SK-N-SH (cell line): ENCODE results near the gene UVRAG. TPM values are rescaled to one million over a fixed set of nuclear protein-coding genes. Genes with fewer than 3 reads are reported as not detected.

ENCODE experiments used
- CTCF ChIA-PET: fragments of 300-600, 350-600 bp; formaldehyde crosslinking; extraction: SDS; loops from one replicate; lab custom pipeline; 2021; lab: Yijun Ruan, JAX
- POLR2A ChIA-PET: fragments of 350-600 bp; sonication (Branson Sonifier 250); formaldehyde crosslinking; extraction: SDS; loops from one replicate; lab custom pipeline; 2020; ENCODE audit warnings: antibody characterized with exemption, inconsistent platforms; lab: Yijun Ruan, JAX
- DNase-seq: peaks from one replicate; pipeline ENCODE4 v3.0.0; 2012
- H2AFZ ChIP-seq: fragments of 200-600 bp; sonication (generic); 2 replicates; pipeline ENCODE4 v1.8.1; 2016; ENCODE audit warnings: antibody characterized with exemption, mild to moderate bottlenecking, low read depth
- H3F3A ChIP-seq: fragments of 200-600 bp; sonication (generic); replicated peaks from 2 replicates; pipeline ENCODE3; 2016; ENCODE audit warnings: antibody characterized with exemption, mild to moderate bottlenecking; ENCODE audit not compliant: insufficient read depth
- H3K27ac ChIP-seq, 2 experiments: fragments of 200-500 bp in 1 of 2; fragments of 200-600 bp in 1 of 2; sonication (Bioruptor generic) in 1 of 2; sonication (generic), shearing (Covaris generic) in 1 of 2; 2 replicates each; pipeline versions ENCODE4 v1.5.1 to v1.6.1; 2014 to 2016; ENCODE audit warnings: low read depth in 2 of 2, inconsistent platforms in 1 of 2, low read length in 1 of 2, mild to moderate bottlenecking in 1 of 2, mixed read lengths in 1 of 2
- H3K27me3 ChIP-seq: fragments of 200-600 bp; sonication (generic), shearing (Covaris generic); 2 replicates; pipeline ENCODE4 v1.6.1; 2016; ENCODE audit warnings: mixed run types; ENCODE audit not compliant: insufficient read depth
- H3K36me3 ChIP-seq, 2 experiments: fragments of 200-500 bp in 1 of 2; fragments of 200-600 bp in 1 of 2; sonication (Bioruptor generic) in 1 of 2; sonication (generic) in 1 of 2; replicated peaks in 1 of 2; 2 replicates each; pipeline versions ENCODE3 to v1.5.1; 2014 to 2016; ENCODE audit warnings: low read length in 1 of 2, mild to moderate bottlenecking in 1 of 2; ENCODE audit not compliant: insufficient read depth in 2 of 2, control insufficient read depth in 1 of 2
- H3K4me1 ChIP-seq, 2 experiments: fragments of 200-500 bp in 1 of 2; fragments of 200-600 bp in 1 of 2; sonication (Bioruptor generic) in 1 of 2; sonication (generic), shearing (Covaris generic) in 1 of 2; 2 replicates each; pipeline versions ENCODE4 v1.5.1 to v1.6.1; 2014 to 2016; ENCODE audit warnings: low read depth in 1 of 2, low read length in 1 of 2, mixed run types in 1 of 2; ENCODE audit not compliant: insufficient read depth in 2 of 2, control insufficient read depth in 1 of 2
- H3K4me2 ChIP-seq: fragments of 200-600 bp; sonication (generic), shearing (Covaris generic); 2 replicates; pipeline ENCODE4 v1.6.1; 2017; ENCODE audit warnings: mixed run types
- H3K4me3 ChIP-seq, 2 experiments: fragments of 200-500 bp in 1 of 2; fragments of 200-600 bp in 1 of 2; sonication (Bioruptor generic) in 1 of 2; sonication (generic), shearing (Covaris generic) in 1 of 2; 2 replicates each; pipeline versions ENCODE4 v1.5.1 to v1.8.1; 2014 to 2016; ENCODE audit warnings: low read depth in 2 of 2, inconsistent platforms in 1 of 2, low read length in 1 of 2, mild to moderate bottlenecking in 1 of 2, mixed read lengths in 1 of 2, moderate library complexity in 1 of 2
- H3K79me2 ChIP-seq: fragments of 200-600 bp; sonication (generic); 2 replicates; pipeline ENCODE4 v1.8.1; 2017; ENCODE audit warnings: mild to moderate bottlenecking; ENCODE audit not compliant: insufficient read depth
- H3K9ac ChIP-seq: fragments of 200-600 bp; sonication (generic); 2 replicates; pipeline ENCODE4 v1.6.1; 2017; ENCODE audit warnings: mixed run types
- H3K9me2 ChIP-seq: fragments of 200-600 bp; sonication (generic); 2 replicates; pipeline ENCODE4 v1.6.1; 2017; ENCODE audit warnings: mixed run types
- H3K9me3 ChIP-seq: fragments of 200-600 bp; sonication (generic); 2 replicates; pipeline ENCODE4 v1.6.1; 2017; ENCODE audit warnings: mixed run types, mild to moderate bottlenecking, moderate library complexity
- H4K20me1 ChIP-seq: fragments of 200-600 bp; sonication (generic); 2 replicates; pipeline ENCODE4 v1.6.1; 2017; ENCODE audit warnings: mild to moderate bottlenecking, mixed run types; ENCODE audit not compliant: insufficient read depth
- CHD2 ChIP-seq: fragments of 150-350 bp; IDR thresholded peaks from 2 replicates; pipeline ENCODE4 v1.6.1; 2018; ENCODE audit warnings: low read length; ENCODE audit not compliant: partially characterized antibody
- ELF1 ChIP-seq: IDR thresholded peaks from 2 replicates; pipeline ENCODE4 v1.4.0; 2012
- NFIC ChIP-seq: IDR thresholded peaks from 2 replicates; pipeline ENCODE4 v1.4.0; 2012; ENCODE audit warnings: borderline replicate concordance
- NRF1 ChIP-seq: IDR thresholded peaks from 2 replicates; pipeline ENCODE4 v1.6.1; 2012; ENCODE audit warnings: low read depth, mild to moderate bottlenecking, low read length
- RFX5 ChIP-seq: IDR thresholded peaks from 2 replicates; pipeline ENCODE4 v1.6.1; 2012; ENCODE audit warnings: mild to moderate bottlenecking, improper control_type of control experiment, low read length
- RXRA ChIP-seq: IDR thresholded peaks from 2 replicates; pipeline ENCODE4 v1.4.0; 2012; ENCODE audit warnings: low read depth, mild to moderate bottlenecking, borderline replicate concordance
- TAF1 ChIP-seq: IDR thresholded peaks from 2 replicates; pipeline ENCODE4 v1.6.1; 2012; ENCODE audit warnings: low read depth, mild to moderate bottlenecking, low read length, moderate library complexity, borderline replicate concordance
- WGBS: methylation state at CpG from one replicate; pipeline ENCODE4 v1.1.6; 2017; ENCODE audit warnings: low lambda C conversion rate; 5-methylcytosine and 5-hydroxymethylcytosine counted together
- polyA plus RNA-seq, 3 experiments: library from polyadenylated mRNA; depleted of rRNA; stranded (reverse); fragments of >200 nt; gene quantifications; 2 replicates each; pipeline ENCODE4 v1.2.3, GENCODE V29; 2012
- TF ChIP-seq, protein P1 (sequence below): IDR thresholded peaks from 2 replicates; pipeline ENCODE4 v1.4.0; 2012; ENCODE audit warnings: low read depth, borderline replicate concordance
- TF ChIP-seq, protein P2 (sequence below): IDR thresholded peaks from 2 replicates; pipeline ENCODE4 v1.6.1; 2012; ENCODE audit warnings: mild to moderate bottlenecking, low read depth, low read length, moderate library complexity
- TF ChIP-seq, protein P3 (sequence below): fragments of 150-350 bp; IDR thresholded peaks from 2 replicates; pipeline ENCODE4 v1.6.1; 2017; ENCODE audit warnings: antibody characterized with exemption, low read length, low read depth, borderline replicate concordance
- TF ChIP-seq, protein P4 (sequence below): IDR thresholded peaks from 2 replicates; pipeline ENCODE4 v1.4.0; 2012; ENCODE audit warnings: low read depth, borderline replicate concordance
- TF ChIP-seq, protein P5 (sequence below): IDR thresholded peaks from 2 replicates; pipeline ENCODE4 v1.4.0; 2012; ENCODE audit warnings: low read depth

The UVRAG gene
- polyA plus RNA-seq, 1 of the 3 experiments (the other 2 are of a cell fraction), result 5.8 TPM

DNA sequence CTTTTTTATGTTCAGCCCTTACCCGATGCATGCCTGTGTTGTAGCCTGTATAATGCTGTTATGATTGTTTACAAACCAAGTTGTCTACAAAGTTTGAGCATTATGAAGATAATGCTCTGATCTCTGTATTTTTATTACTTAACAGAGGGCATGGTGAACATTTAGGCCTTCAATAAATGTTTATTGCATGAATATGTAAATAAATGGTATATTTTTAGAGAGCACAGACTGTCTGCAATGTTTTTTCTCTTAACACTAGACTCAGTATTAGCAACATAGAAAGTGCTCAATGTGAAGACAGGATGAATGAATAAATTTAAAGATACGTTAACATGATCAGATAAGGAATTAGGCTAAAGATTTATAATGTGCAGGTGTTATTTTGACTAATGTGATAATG lies 130.9 kb downstream of the UVRAG start (continued):
- no peak for TF ChIP-seq RFX5
- TF ChIP-seq NRF1, result no peak
- TF ChIP-seq RXRA, result no peak
- TF ChIP-seq, protein P1, sequence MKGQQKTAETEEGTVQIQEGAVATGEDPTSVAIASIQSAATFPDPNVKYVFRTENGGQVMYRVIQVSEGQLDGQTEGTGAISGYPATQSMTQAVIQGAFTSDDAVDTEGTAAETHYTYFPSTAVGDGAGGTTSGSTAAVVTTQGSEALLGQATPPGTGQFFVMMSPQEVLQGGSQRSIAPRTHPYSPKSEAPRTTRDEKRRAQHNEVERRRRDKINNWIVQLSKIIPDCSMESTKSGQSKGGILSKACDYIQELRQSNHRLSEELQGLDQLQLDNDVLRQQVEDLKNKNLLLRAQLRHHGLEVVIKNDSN, result no peak
- TF ChIP-seq, protein P2, sequence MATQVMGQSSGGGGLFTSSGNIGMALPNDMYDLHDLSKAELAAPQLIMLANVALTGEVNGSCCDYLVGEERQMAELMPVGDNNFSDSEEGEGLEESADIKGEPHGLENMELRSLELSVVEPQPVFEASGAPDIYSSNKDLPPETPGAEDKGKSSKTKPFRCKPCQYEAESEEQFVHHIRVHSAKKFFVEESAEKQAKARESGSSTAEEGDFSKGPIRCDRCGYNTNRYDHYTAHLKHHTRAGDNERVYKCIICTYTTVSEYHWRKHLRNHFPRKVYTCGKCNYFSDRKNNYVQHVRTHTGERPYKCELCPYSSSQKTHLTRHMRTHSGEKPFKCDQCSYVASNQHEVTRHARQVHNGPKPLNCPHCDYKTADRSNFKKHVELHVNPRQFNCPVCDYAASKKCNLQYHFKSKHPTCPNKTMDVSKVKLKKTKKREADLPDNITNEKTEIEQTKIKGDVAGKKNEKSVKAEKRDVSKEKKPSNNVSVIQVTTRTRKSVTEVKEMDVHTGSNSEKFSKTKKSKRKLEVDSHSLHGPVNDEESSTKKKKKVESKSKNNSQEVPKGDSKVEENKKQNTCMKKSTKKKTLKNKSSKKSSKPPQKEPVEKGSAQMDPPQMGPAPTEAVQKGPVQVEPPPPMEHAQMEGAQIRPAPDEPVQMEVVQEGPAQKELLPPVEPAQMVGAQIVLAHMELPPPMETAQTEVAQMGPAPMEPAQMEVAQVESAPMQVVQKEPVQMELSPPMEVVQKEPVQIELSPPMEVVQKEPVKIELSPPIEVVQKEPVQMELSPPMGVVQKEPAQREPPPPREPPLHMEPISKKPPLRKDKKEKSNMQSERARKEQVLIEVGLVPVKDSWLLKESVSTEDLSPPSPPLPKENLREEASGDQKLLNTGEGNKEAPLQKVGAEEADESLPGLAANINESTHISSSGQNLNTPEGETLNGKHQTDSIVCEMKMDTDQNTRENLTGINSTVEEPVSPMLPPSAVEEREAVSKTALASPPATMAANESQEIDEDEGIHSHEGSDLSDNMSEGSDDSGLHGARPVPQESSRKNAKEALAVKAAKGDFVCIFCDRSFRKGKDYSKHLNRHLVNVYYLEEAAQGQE, result no peak
- no peak for TF ChIP-seq TAF1
- TF ChIP-seq ELF1, result no peak
- no peak for TF ChIP-seq NFIC
- no peak for TF ChIP-seq CHD2
- TF ChIP-seq, protein P3, sequence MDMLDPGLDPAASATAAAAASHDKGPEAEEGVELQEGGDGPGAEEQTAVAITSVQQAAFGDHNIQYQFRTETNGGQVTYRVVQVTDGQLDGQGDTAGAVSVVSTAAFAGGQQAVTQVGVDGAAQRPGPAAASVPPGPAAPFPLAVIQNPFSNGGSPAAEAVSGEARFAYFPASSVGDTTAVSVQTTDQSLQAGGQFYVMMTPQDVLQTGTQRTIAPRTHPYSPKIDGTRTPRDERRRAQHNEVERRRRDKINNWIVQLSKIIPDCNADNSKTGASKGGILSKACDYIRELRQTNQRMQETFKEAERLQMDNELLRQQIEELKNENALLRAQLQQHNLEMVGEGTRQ, result no peak

DNA sequence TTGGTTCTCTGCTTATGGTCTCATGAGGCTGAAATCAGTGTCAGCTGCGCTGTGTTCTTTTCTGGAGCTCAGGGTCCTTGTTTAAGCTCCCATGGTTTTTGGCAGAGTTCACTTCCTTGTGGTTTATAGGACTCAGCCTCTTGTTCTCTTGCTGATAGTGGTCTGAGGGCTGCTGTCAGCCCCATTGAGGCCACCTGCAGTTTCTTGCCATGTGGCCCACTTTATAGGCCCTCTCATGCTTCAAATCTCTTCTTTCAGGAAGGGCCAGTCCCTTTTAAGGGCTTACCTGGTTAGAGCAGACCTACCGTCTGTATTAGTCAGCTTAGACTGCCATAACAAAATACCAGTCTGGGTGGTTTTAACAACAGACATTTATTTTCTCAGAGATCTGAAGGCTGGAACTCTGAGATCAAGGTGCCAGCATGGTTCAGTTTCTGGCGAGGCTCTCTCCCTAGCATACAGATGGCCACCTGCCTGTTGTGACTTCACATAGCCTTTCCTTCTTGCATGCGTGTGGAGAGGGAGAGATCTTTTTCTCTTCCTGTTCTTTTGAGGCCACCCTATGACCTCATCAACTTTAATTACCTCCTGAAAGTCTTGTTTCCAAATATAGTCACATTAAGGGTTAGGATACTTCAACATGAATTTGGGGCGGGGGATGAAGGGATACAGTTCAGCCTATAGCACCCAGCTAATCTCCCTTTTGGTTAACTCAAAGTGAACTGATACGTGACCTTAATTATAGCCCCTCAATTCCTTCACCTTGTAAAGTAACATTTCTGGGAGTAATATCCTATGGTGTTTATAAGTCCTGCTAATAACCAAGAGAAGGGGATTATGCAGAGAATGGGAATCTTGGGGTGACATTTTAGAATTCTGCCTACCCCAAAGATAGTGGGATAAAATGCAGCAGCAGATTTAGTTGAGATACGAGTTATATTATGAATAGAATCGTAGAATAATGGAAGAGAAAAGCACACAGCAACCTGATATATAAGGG lies 131.8 kb downstream of the UVRAG start:
- Histone ChIP-seq H3K79me2 (no peaks in the 10 kb centered on the region), H3K27ac (no peak overlapping the region), H3K27me3 (no peaks in the 10 kb centered on the region), H3K9me3 (no peaks in the 10 kb centered on the region), H3K4me1 (peaks cover 13 to 20% of the 10 kb centered on the region in 2 experiments), H3K9me2 (no peaks in the 10 kb centered on the region), H3K9ac (no peak overlapping the region), H3K4me3 (no peak overlapping the region), H3K36me3 (no peaks in the 10 kb centered on the region), H2AFZ (no peak overlapping the region), H3F3A (no peaks in the 10 kb centered on the region), H3K4me2 (no peak overlapping the region), H4K20me1 (no peaks in the 10 kb centered on the region)
- no peak for DNase-seq
- WGBS, result 89% methylated on average over 8 of the region's 8 CpGs
- TF ChIP-seq, protein P4, sequence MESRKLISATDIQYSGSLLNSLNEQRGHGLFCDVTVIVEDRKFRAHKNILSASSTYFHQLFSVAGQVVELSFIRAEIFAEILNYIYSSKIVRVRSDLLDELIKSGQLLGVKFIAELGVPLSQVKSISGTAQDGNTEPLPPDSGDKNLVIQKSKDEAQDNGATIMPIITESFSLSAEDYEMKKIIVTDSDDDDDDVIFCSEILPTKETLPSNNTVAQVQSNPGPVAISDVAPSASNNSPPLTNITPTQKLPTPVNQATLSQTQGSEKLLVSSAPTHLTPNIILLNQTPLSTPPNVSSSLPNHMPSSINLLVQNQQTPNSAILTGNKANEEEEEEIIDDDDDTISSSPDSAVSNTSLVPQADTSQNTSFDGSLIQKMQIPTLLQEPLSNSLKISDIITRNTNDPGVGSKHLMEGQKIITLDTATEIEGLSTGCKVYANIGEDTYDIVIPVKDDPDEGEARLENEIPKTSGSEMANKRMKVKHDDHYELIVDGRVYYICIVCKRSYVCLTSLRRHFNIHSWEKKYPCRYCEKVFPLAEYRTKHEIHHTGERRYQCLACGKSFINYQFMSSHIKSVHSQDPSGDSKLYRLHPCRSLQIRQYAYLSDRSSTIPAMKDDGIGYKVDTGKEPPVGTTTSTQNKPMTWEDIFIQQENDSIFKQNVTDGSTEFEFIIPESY, result no peak
- TF ChIP-seq, protein P5, sequence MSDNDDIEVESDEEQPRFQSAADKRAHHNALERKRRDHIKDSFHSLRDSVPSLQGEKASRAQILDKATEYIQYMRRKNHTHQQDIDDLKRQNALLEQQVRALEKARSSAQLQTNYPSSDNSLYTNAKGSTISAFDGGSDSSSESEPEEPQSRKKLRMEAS, result no peak
- ChIA-PET POLR2A (no interaction called here), CTCF (interaction anchor here (1.2 kb wide), 1 partner anchor 262 kb away, joined by 3 read pairs; no protein-coding TSS in a partner anchor)
